HFF-Myc (cell line): Measurements from ENCODE around the gene NUP210.
A peak's percentile ranks its signal among the peaks of the same experiment; 100 is the strongest.

Experiments
- DNase-seq: peaks from one replicate; pipeline ENCODE4 v3.0.0-alpha.2; 2011; ENCODE audit warnings: low read depth; ENCODE audit errors: extremely low read depth
- H3K4me3 ChIP-seq: replicated peaks from 2 replicates; pipeline ENCODE4 v1.5.1; 2011; ENCODE audit warnings: low read depth, mild to moderate bottlenecking, control low read depth, low read length
- TF ChIP-seq, protein P1 (sequence below): IDR thresholded peaks from 2 replicates; pipeline ENCODE4 v1.5.1; 2012; ENCODE audit warnings: mild to moderate bottlenecking, low read depth, low read length, control low read depth; ENCODE audit errors: missing control alignments

Gene NUP210

GRCh38 chr3:13399603-13400002, 20.5 kb downstream of the NUP210 start:
- no peak overlapping the region for H3K4me3 ChIP-seq
- TF ChIP-seq, protein P1, sequence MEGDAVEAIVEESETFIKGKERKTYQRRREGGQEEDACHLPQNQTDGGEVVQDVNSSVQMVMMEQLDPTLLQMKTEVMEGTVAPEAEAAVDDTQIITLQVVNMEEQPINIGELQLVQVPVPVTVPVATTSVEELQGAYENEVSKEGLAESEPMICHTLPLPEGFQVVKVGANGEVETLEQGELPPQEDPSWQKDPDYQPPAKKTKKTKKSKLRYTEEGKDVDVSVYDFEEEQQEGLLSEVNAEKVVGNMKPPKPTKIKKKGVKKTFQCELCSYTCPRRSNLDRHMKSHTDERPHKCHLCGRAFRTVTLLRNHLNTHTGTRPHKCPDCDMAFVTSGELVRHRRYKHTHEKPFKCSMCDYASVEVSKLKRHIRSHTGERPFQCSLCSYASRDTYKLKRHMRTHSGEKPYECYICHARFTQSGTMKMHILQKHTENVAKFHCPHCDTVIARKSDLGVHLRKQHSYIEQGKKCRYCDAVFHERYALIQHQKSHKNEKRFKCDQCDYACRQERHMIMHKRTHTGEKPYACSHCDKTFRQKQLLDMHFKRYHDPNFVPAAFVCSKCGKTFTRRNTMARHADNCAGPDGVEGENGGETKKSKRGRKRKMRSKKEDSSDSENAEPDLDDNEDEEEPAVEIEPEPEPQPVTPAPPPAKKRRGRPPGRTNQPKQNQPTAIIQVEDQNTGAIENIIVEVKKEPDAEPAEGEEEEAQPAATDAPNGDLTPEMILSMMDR: no peak
- no peak for DNase-seq

DNA sequence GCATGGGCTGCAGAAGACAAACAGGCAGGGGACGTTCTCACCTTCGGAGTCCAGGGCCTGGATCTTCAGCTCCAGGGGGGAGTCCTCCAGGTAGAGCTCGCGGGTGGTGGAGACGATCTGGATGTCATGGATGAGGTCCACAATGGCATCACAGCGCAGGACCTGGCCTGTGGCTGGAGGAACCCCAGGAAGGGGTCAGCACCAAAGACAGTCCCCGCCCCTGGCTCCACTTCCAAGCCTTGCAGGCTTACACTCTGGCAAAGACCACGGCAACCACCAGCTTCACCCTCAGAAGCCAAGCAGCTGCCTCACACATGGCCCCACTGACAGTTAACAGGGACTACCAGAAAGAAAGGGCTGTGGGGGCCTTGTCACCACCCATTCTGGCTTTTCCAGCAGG, 22.8 kb downstream of the NUP210 start:
- no peak overlapping the region for H3K4me3 ChIP-seq
- TF ChIP-seq, protein P1: no peak
- DNase-seq: no peak

GRCh38 chr3:13394363-13394762, 25.8 kb downstream of the NUP210 start:
- no peak for DNase-seq
- H3K4me3 ChIP-seq: no peak overlapping the region
- TF ChIP-seq, protein P1: no peak

- TF ChIP-seq, protein P1: no peak
- no peak for DNase-seq
These were observed 26.4 kb downstream of the NUP210 start for GRCh38 chr3:13393427-13394360.

GRCh38 chr3:13391308-13391707, 28.8 kb downstream of the NUP210 start:
- H3K4me3 ChIP-seq: no peak overlapping the region
- TF ChIP-seq, protein P1: peak; percentile 18
- no peak for DNase-seq

More at GRCh38 chr3:13393427-13394360, 26.4 kb downstream of the NUP210 start:
- H3K4me3 ChIP-seq: no peak overlapping the region

- no peak overlapping the region for H3K4me3 ChIP-seq
- TF ChIP-seq, protein P1: no peak
- DNase-seq: no peak
These were observed 30.7 kb downstream of the NUP210 start for GRCh38 chr3:13389378-13389777.

DNA sequence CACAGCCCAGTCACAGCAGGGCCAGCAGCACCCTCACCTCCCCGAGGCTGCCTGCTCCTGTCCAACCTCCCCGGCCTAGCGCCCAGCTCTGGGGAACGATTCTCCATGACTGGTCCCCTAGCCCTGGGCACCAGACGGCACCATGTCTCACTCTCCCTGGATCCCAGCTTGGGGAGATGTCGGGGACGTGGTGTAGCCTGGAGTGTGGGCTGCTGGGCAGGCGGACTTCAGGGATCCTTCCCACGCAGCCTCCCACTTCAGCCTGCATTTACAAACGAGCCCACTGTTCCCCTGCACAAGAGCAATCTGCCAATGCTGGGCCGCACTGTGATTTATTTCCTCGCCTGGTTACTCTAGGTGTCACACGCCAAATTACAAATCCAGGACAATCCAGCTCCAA, 31.3 kb downstream of the NUP210 start:
- DNase-seq: no peak
- TF ChIP-seq, protein P1: no peak
- H3K4me3 ChIP-seq: no peak overlapping the region
